Stimulated activated CD8-positive, alpha-beta memory T cell treated with anti-CD3 and anti-CD28 coated beads, Interleukin-15, amount 100 ng/mL, for 48 hours (primary cell): ENCODE measurements around the gene GPR137.
A peak's percentile ranks its signal among the peaks of the same experiment; 100 is the strongest.
"Not testable (repeated sequence)": the region's sequence is repeated elsewhere in the genome, so short reads cannot be mapped to it uniquely, and the experiment has no call there.

Experiments
- DNase-seq, 2 donors: peaks; one replicate each; pipeline ENCODE4 v3.0.0-alpha.2; 2020; ENCODE audit warnings: low read depth in 2 of 2

GPR137 gene

GRCh38 chr11:64284962-64285884, at the start of gene GPR137:
Gene GPR137, plus strand, starts transcription at chr11:64285848. Its CDS starts 677 bp downstream, at chr11:64286525.
- peak; percentile 83 to 86 for DNase-seq

GRCh38 chr11:64237484-64237951, 48.1 kb upstream of the GPR137 start:
- DNase-seq = no peak

- DNase-seq = no peak
Observed at GRCh38 chr11:64238076-64238475, 47.6 kb upstream of the GPR137 start.

- no peak for DNase-seq
Observed at GRCh38 chr11:64238999-64239398, 46.6 kb upstream of the GPR137 start.

- no peak for DNase-seq
Observed at GRCh38 chr11:64239662-64240434, 45.8 kb upstream of the GPR137 start.

- peak; percentile 98 to 99 for DNase-seq
Observed at GRCh38 chr11:64240435-64241240, 45.0 kb upstream of the GPR137 start, which contains the start of gene FKBP2. Gene FKBP2, plus strand, starts transcription at chr11:64241095. Its CDS starts 1,293 bp downstream, at chr11:64242388.

- peak in 1 of 2 donors; percentile 99 for DNase-seq
Observed at GRCh38 chr11:64241241-64241490, 44.5 kb upstream of the GPR137 start.

- DNase-seq = peak in 1 of 2 donors; percentile 100
Observed at GRCh38 chr11:64241491-64242374, 43.9 kb upstream of the GPR137 start.

- DNase-seq = no peak
Observed at GRCh38 chr11:64243236-64243854, 42.3 kb upstream of the GPR137 start.

- no peak for DNase-seq
Observed at GRCh38 chr11:64244107-64244506, 41.5 kb upstream of the GPR137 start.

- DNase-seq = no peak
Observed at GRCh38 chr11:64244966-64245365, 40.7 kb upstream of the GPR137 start.

- no peak for DNase-seq
Observed at GRCh38 chr11:64245401-64245796, 40.2 kb upstream of the GPR137 start.

- peak; percentile 71 to 73 for DNase-seq
Observed at GRCh38 chr11:64245797-64246620, 39.6 kb upstream of the GPR137 start.

GRCh38 chr11:64246621-64246870, 39.1 kb upstream of the GPR137 start:
- DNase-seq = not testable (repeated sequence)

- DNase-seq = peak; percentile 74 to 77
Observed at GRCh38 chr11:64246871-64247728, 38.5 kb upstream of the GPR137 start, which contains the start of gene PPP1R14B. Gene PPP1R14B, minus strand, starts transcription at chr11:64246943. Its CDS starts 270 bp downstream, at chr11:64246673.

- no peak for DNase-seq
Observed at GRCh38 chr11:64247729-64248531, 37.7 kb upstream of the GPR137 start.

- DNase-seq = no peak
Observed at GRCh38 chr11:64248578-64248977, 37.1 kb upstream of the GPR137 start.

GRCh38 chr11:64249038-64249437, 36.6 kb upstream of the GPR137 start:
- no peak for DNase-seq
